Progenitor cell of endocrine pancreas (in vitro differentiated cells): ENCODE data around the gene SEC31B. TPM values are rescaled to one million over a fixed set of nuclear protein-coding genes. Genes with fewer than 3 reads are reported as not detected.

ENCODE experiments used
- DNase-seq: peaks from one replicate; pipeline ENCODE4 v3.0.0; 2021; ENCODE audit warnings: low spot score; ENCODE audit not compliant: unreplicated experiment
- H3K27ac Mint-ChIP-seq: 2 replicates; pipeline ENCODE4 v1.8.0; 2021; ENCODE audit warnings: mild to moderate bottlenecking, moderate library complexity, mixed read lengths
- H3K27me3 Mint-ChIP-seq: 2 replicates; pipeline ENCODE4 v1.8.0; 2021; ENCODE audit warnings: mixed read lengths
- H3K36me3 Mint-ChIP-seq: 2 replicates; pipeline ENCODE4 v1.8.0; 2022; ENCODE audit warnings: mixed read lengths; ENCODE audit not compliant: insufficient read depth
- H3K4me1 Mint-ChIP-seq: 2 replicates; pipeline ENCODE4 v1.8.0; 2021; ENCODE audit warnings: low read depth, mixed read lengths
- H3K4me3 Mint-ChIP-seq: 2 replicates; pipeline ENCODE4 v1.8.0; 2021; ENCODE audit warnings: low read depth, mild to moderate bottlenecking, moderate library complexity, mixed read lengths
- H3K9me3 Mint-ChIP-seq: 2 replicates; pipeline ENCODE4 v1.8.0; 2021; ENCODE audit warnings: low read depth, mixed read lengths
- total RNA-seq: library from RNA; stranded (reverse); gene quantifications from 2 replicates; pipeline ENCODE4 v1.2.1, GENCODE V29; 2021
- TF ChIP-seq, protein P1 (sequence below): fragments of 200-600 bp; sonication (generic); IDR thresholded peaks from one replicate; pipeline ENCODE4 v1.5.0; 2021; ENCODE audit warnings: antibody characterized with exemption, mild to moderate bottlenecking; ENCODE audit not compliant: unreplicated experiment

SEC31B gene
- total RNA-seq, 1 donor from 2014 or later, result 24.0 TPM

DNA sequence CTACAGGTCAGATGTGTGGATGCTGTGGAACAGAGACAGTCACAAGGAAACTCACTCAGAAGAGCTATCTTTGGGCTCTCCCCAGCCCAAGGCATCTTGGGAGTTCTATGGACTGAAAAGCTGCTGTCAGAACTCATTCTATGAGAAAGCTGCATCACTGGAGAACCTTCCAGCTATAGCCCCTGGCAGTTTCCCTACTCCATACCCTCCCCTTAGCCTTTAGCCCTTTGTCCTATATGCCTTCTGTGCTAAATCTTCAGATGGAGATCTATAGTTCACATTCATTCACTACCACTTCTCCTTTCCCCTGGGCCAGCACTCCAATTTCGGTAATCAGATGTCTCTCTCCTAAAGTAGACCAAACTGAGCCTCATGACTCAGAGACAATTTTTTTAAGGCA lies 49.9 kb downstream of the SEC31B start:
- Mint-ChIP-seq H3K27ac (no peak overlapping the region), H3K27me3 (peaks cover 73% of the 10 kb centered on the region), H3K36me3 (no peaks in the 10 kb centered on the region)

DNA sequence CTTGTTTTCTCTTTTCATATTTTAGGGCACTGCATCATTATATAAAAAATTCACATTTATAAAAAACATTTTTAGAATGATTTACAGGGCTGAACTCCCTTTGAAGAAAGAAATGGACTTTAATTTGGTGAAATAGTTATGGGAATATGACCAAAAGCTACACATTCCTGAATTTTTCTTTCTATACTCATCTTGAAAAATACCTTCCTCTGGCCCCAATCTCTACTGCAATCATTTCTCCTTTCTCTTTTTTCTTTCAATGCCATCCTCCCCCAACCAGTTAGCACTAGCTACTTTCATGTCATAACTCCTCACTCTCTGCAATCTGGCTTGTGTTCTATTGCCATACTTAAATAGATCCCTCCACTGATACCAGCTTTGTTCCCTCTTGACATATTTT lies 50.7 kb downstream of the SEC31B start:
- no peak overlapping the region for H3K27ac Mint-ChIP-seq
- DNase-seq, result no peak
- TF ChIP-seq, protein P1, sequence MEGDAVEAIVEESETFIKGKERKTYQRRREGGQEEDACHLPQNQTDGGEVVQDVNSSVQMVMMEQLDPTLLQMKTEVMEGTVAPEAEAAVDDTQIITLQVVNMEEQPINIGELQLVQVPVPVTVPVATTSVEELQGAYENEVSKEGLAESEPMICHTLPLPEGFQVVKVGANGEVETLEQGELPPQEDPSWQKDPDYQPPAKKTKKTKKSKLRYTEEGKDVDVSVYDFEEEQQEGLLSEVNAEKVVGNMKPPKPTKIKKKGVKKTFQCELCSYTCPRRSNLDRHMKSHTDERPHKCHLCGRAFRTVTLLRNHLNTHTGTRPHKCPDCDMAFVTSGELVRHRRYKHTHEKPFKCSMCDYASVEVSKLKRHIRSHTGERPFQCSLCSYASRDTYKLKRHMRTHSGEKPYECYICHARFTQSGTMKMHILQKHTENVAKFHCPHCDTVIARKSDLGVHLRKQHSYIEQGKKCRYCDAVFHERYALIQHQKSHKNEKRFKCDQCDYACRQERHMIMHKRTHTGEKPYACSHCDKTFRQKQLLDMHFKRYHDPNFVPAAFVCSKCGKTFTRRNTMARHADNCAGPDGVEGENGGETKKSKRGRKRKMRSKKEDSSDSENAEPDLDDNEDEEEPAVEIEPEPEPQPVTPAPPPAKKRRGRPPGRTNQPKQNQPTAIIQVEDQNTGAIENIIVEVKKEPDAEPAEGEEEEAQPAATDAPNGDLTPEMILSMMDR, result no peak
- H3K27me3 Mint-ChIP-seq, result peaks cover 74% of the 10 kb centered on the region
- no peaks in the 10 kb centered on the region for H3K4me1 Mint-ChIP-seq
- H3K9me3 Mint-ChIP-seq, result no peaks in the 10 kb centered on the region
- H3K4me3 Mint-ChIP-seq, result no peak overlapping the region
- no peaks in the 10 kb centered on the region for H3K36me3 Mint-ChIP-seq

More for the DNA sequence above, 49.9 kb downstream of the SEC31B start:
- Mint-ChIP-seq H3K4me1 (no peaks in the 10 kb centered on the region), H3K4me3 (no peak overlapping the region), H3K9me3 (no peaks in the 10 kb centered on the region)
- DNase-seq, result no peak
- TF ChIP-seq, protein P1, result no peak

DNA sequence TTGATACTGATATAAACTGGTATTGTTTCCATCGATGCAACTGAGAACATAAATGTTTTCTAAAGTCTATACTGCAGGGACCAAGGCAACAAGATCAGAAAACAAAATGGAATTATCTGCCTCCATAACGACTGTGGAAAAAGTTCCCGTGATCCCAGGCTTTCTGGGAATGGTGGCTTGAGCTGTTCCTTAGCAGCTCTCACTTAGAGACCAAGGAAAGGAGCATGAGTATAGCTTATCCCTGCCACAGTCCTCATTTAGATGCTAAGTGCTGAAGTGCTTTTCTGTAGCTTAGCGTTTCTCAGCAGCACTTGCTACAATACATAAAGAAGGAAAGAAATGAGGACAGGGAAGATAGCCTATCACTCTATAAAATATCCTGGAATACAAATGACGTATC lies 51.3 kb downstream of the SEC31B start:
- no peak overlapping the region for H3K27ac Mint-ChIP-seq
- TF ChIP-seq, protein P1, result no peak
- H3K4me3 Mint-ChIP-seq, result no peak overlapping the region
- peaks cover 73% of the 10 kb centered on the region for H3K27me3 Mint-ChIP-seq
- DNase-seq, result no peak
- no peaks in the 10 kb centered on the region for H3K36me3 Mint-ChIP-seq
- no peaks in the 10 kb centered on the region for H3K9me3 Mint-ChIP-seq
- H3K4me1 Mint-ChIP-seq, result no peaks in the 10 kb centered on the region

DNA sequence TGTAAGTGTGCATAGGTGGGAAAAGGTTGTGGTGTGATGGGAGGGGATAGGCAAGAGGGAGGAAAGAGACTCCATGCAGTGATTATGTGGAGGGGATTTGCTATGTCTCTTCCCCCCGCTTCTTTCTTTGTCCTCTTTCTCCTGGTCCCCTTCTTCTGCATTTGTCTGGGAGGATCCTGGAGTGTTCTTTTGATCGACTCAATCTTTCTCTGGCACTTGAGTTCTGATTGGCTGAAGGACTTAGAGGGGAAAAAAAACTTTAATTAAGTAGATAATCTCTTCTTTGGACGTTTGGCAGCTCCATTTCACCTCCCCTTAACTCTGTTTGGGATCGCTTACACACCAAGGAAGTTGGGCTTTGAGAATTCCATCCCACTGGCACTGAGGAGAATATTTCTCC lies 57.0 kb downstream of the SEC31B start, which contains the start of gene WNT8B:
Gene WNT8B (plus strand): TSS at position 301 of the 400 bp plus-strand sequence. CDS start 160 bp downstream, outside the sequence.
- no peak for DNase-seq
- Mint-ChIP-seq H3K36me3 (no peaks in the 10 kb centered on the region), H3K27me3 (peaks cover 66% of the 10 kb centered on the region), H3K9me3 (peaks cover 4% of the 10 kb centered on the region), H3K4me1 (no peaks in the 10 kb centered on the region), H3K4me3 (no peak within 1 kb of the TSS), H3K27ac (no peak within 1 kb of the TSS)
- TF ChIP-seq, protein P1, result no peak

DNA sequence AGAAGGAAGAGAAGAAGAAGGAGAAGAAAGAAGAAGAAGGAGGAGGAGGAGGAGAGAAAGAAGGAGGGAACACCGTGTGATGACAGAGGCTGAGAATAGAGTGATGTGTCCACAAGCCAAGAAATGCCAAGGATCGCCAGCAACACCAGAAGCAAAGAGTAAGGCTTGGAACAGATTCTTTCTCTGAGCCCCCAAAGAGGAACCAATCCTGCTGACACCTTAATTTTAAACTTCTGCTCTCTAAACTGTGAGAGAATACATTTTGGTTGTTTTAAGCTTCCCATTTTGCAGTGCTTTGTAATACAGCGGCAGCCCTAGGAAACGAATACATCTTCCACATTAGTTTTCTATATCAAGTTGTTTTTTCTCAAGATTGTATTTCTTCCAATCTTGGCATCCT lies 70.7 kb downstream of the SEC31B start:
- TF ChIP-seq, protein P1, result no peak
- Mint-ChIP-seq H3K36me3 (no peaks in the 10 kb centered on the region), H3K27me3 (peaks cover 5% of the 10 kb centered on the region), H3K4me1 (peaks cover 5% of the 10 kb centered on the region), H3K27ac (no peak overlapping the region), H3K9me3 (no peaks in the 10 kb centered on the region), H3K4me3 (no peak overlapping the region)
- DNase-seq, result no peak
